Fibroblast of lung (primary cell): ENCODE measurements around the gene EIF4H. TPM values are rescaled to one million over a fixed set of nuclear protein-coding genes. Genes with fewer than 3 reads are reported as not detected.
"Not testable (repeated sequence)": the region's sequence is repeated elsewhere in the genome, so short reads cannot be mapped to it uniquely, and the experiment has no call there.

Experiments
- DNase-seq, 2 donors: peaks; one replicate each; pipeline versions ENCODE4 v3.0.0 to v3.0.0-alpha.2; 2010; ENCODE audit warnings: low read depth in 2 of 2
- H2AFZ ChIP-seq: 2 replicates; pipeline ENCODE4 v1.5.1; 2012; ENCODE audit warnings: low read length, control low read depth, inconsistent platforms
- H3K27ac ChIP-seq: 2 replicates; pipeline ENCODE4 v1.5.1; 2011; ENCODE audit warnings: low read length, control low read depth; ENCODE audit not compliant: insufficient read depth
- H3K27me3 ChIP-seq: 2 replicates; pipeline ENCODE4 v1.5.1; 2011; ENCODE audit warnings: mild to moderate bottlenecking, low read length; ENCODE audit not compliant: control insufficient read depth, insufficient read depth
- H3K36me3 ChIP-seq: 2 replicates; pipeline ENCODE4 v1.5.1; 2011; ENCODE audit warnings: low read length; ENCODE audit not compliant: control insufficient read depth, insufficient read depth
- H3K4me1 ChIP-seq: 2 replicates; pipeline ENCODE4 v1.5.1; 2011; ENCODE audit warnings: low read length; ENCODE audit not compliant: control insufficient read depth, insufficient read depth; ENCODE audit errors: extremely low read depth
- H3K4me2 ChIP-seq: 2 replicates; pipeline ENCODE4 v1.5.1; 2011; ENCODE audit warnings: low read length, control low read depth; ENCODE audit not compliant: insufficient read depth; ENCODE audit errors: extremely low read depth
- H3K4me3 ChIP-seq, 4 experiments: fragments of 200-600 bp in 1 of 4; sonication (generic) in 1 of 4; replicated peaks in 1 of 4; 2 replicates each; pipeline ENCODE4 v1.5.1; 2011 to 2016; ENCODE audit warnings: low read length in 4 of 4, low read depth in 3 of 4, mild to moderate bottlenecking in 3 of 4, control low read depth in 2 of 4, inconsistent platforms in 1 of 4, mixed read lengths in 1 of 4; ENCODE audit not compliant: insufficient read depth in 1 of 4; ENCODE audit errors: control extremely low read depth in 1 of 4
- H3K79me2 ChIP-seq: 2 replicates; pipeline ENCODE4 v1.5.1; 2012; ENCODE audit warnings: mild to moderate bottlenecking, low read length, inconsistent platforms; ENCODE audit not compliant: control insufficient read depth, insufficient read depth
- H3K9ac ChIP-seq: 2 replicates; pipeline ENCODE4 v1.5.1; 2011; ENCODE audit warnings: mild to moderate bottlenecking, low read length, control low read depth; ENCODE audit not compliant: insufficient read depth
- H3K9me3 ChIP-seq: 2 replicates; pipeline ENCODE4 v1.5.1; 2012; ENCODE audit warnings: low read depth, low read length; ENCODE audit not compliant: control insufficient read depth, insufficient read depth
- H4K20me1 ChIP-seq: 2 replicates; pipeline ENCODE4 v1.5.1; 2011; ENCODE audit warnings: low read length; ENCODE audit not compliant: control insufficient read depth, insufficient read depth; ENCODE audit errors: extremely low read depth
- CTCF ChIP-seq, 2 donors: IDR thresholded peaks in 1 of 2; conservative IDR thresholded peaks in 1 of 2; 1 replicate in 1 of 2; 2 replicates in 1 of 2; pipeline ENCODE4 v1.5.1; 2011 to 2012; ENCODE audit warnings: low read length in 2 of 2, control low read depth in 1 of 2, inconsistent platforms in 1 of 2, low read depth in 1 of 2, mild to moderate bottlenecking in 1 of 2
- EZH2 ChIP-seq: IDR thresholded peaks from 2 replicates; pipeline ENCODE4 v1.5.1; 2012; ENCODE audit warnings: low read length, control low read depth, mild to moderate bottlenecking; ENCODE audit errors: missing control alignments
- polyA plus RNA-seq, 2 donors: library from polyadenylated mRNA; depleted of rRNA in 1 of 2; stranded (reverse) in 1 of 2; unstranded in 1 of 2; fragments of >200 nt; gene quantifications; 2 replicates each; pipeline ENCODE4 v1.2.1, GENCODE V29; 2011 to 2012; ENCODE audit warnings: missing spikeins in 1 of 2
- total RNA-seq: library from RNA; depleted of rRNA; stranded (reverse); fragments of >200 nt; gene quantifications from 2 replicates; pipeline ENCODE4 v1.2.1, GENCODE V29; 2014

EIF4H gene
- total and polyA plus RNA-seq, 2 donors (not counting 1 experiment from before 2014, with no cell fraction given) = 292 to 361 TPM

GRCh38 chr7:74164985-74165456, 9.1 kb upstream of the EIF4H start:
- no peaks in the 10 kb centered on the region for H3K4me1 ChIP-seq
- TF ChIP-seq CTCF (conservative IDR thresholded peaks at IDR 0.05 in 1 of 2, IDR thresholded peaks at IDR 0.05 in 1 of 2; ENCODE audit: low read depth in 1 of 2, low read length in 2 of 2) = peak; percentile 47 to 61
- TF ChIP-seq EZH2 = no peak
- DNase-seq = peak; percentile 25 to 40
- H3K27ac ChIP-seq = no peak overlapping the region
- no peak overlapping the region for H3K4me2 ChIP-seq
- no peaks in the 10 kb centered on the region for H3K36me3 ChIP-seq
- H3K79me2 ChIP-seq = no peaks in the 10 kb centered on the region
- H3K9ac ChIP-seq = no peak overlapping the region
- H3K27me3 ChIP-seq = no peaks in the 10 kb centered on the region
- H2AFZ ChIP-seq = no peak overlapping the region
- H3K4me3 ChIP-seq = no peak overlapping the region
- H4K20me1 ChIP-seq = no peaks in the 10 kb centered on the region
- H3K9me3 ChIP-seq = no peaks in the 10 kb centered on the region

- no peak overlapping the region for H2AFZ ChIP-seq
- H4K20me1 ChIP-seq = no peaks in the 10 kb centered on the region
- H3K79me2 ChIP-seq = no peaks in the 10 kb centered on the region
- TF ChIP-seq CTCF (conservative IDR thresholded peaks at IDR 0.05 in 1 of 2, IDR thresholded peaks at IDR 0.05 in 1 of 2; ENCODE audit: low read depth in 1 of 2, low read length in 2 of 2) (no peak), EZH2 (no peak)
- no peaks in the 10 kb centered on the region for H3K36me3 ChIP-seq
- H3K9me3 ChIP-seq = no peaks in the 10 kb centered on the region
- no peak overlapping the region for H3K4me2 ChIP-seq
- H3K27ac ChIP-seq = no peak overlapping the region
- DNase-seq = no peak
- no peak overlapping the region for H3K4me3 ChIP-seq
- H3K27me3 ChIP-seq = no peaks in the 10 kb centered on the region
- H3K4me1 ChIP-seq = no peaks in the 10 kb centered on the region
- H3K9ac ChIP-seq = no peak overlapping the region
Measured at GRCh38 chr7:74165867-74166593, 8.1 kb upstream of the EIF4H start.

GRCh38 chr7:74167324-74167723, 6.8 kb upstream of the EIF4H start:
- not testable (repeated sequence) for H3K4me2 ChIP-seq, H3K79me2 ChIP-seq, H3K4me3 ChIP-seq, H2AFZ ChIP-seq, H4K20me1 ChIP-seq, H3K27ac ChIP-seq, H3K27me3 ChIP-seq, H3K9me3 ChIP-seq, H3K9ac ChIP-seq, H3K4me1 ChIP-seq, H3K36me3 ChIP-seq, DNase-seq
